AG08396 (cell line): Measurements from ENCODE around the gene DCTN4.

Experiments used
- DNase-seq: peaks from one replicate; pipeline ENCODE4 v3.0.0; 2012; ENCODE audit warnings: low spot score, mixed read lengths

DCTN4 gene

GRCh38 chr5:150670275-150670947 is 88.4 kb downstream of the DCTN4 start:
- DNase-seq, result no peak

- peak; percentile 6 for DNase-seq
Measured at GRCh38 chr5:150665044-150665443, 93.8 kb downstream of the DCTN4 start.

GRCh38 chr5:150663936-150664335 is 94.9 kb downstream of the DCTN4 start:
- peak; percentile 4 for DNase-seq

GRCh38 chr5:150662731-150663516 is 95.9 kb downstream of the DCTN4 start:
- no peak for DNase-seq

GRCh38 chr5:150661821-150662596 is 96.8 kb downstream of the DCTN4 start:
- DNase-seq, result no peak

- DNase-seq, result no peak
Measured at GRCh38 chr5:150661086-150661485, 97.7 kb downstream of the DCTN4 start, which contains the start of gene MYOZ3. Gene MYOZ3, plus strand, starts transcription at chr5:150661251. Its CDS starts 1,691 bp downstream, at chr5:150662942.

- DNase-seq, result no peak
Measured at GRCh38 chr5:150660108-150660831, 98.5 kb downstream of the DCTN4 start.

GRCh38 chr5:150659360-150660107 is 99.3 kb downstream of the DCTN4 start:
- DNase-seq, result no peak

GRCh38 chr5:150658699-150659265 is 100.0 kb downstream of the DCTN4 start:
- DNase-seq, result no peak
